Osteoblast (primary cell): Measurements from ENCODE around the gene SLC43A2. TPM values are rescaled to one million over a fixed set of nuclear protein-coding genes. Genes with fewer than 3 reads are reported as not detected.

ENCODE experiments used
- DNase-seq: peaks from one replicate; pipeline ENCODE4 v3.0.0; 2011; ENCODE audit warnings: low spot score, mixed read lengths; ENCODE audit not compliant: insufficient read length; ENCODE audit errors: missing footprints
- H2AFZ ChIP-seq: 2 replicates; pipeline ENCODE4 v1.6.0; 2011; ENCODE audit warnings: mild to moderate bottlenecking, low read length
- H3K27ac ChIP-seq: 2 replicates; pipeline ENCODE4 v1.5.1; 2011; ENCODE audit warnings: mild to moderate bottlenecking, low read depth, low read length, moderate library complexity
- H3K27me3 ChIP-seq: 2 replicates; pipeline ENCODE4 v1.6.0; 2012; ENCODE audit warnings: mild to moderate bottlenecking, control low read depth, inconsistent platforms, low read length, moderate library complexity; ENCODE audit not compliant: insufficient read depth
- H3K36me3 ChIP-seq: 2 replicates; pipeline ENCODE4 v1.5.1; 2011; ENCODE audit warnings: mild to moderate bottlenecking, low read length, control low read depth, moderate library complexity; ENCODE audit not compliant: insufficient read depth
- H3K4me1 ChIP-seq: 2 replicates; pipeline ENCODE4 v1.5.1; 2011; ENCODE audit warnings: mild to moderate bottlenecking, low read length, control low read depth, moderate library complexity; ENCODE audit not compliant: insufficient read depth
- H3K4me2 ChIP-seq: 2 replicates; pipeline ENCODE4 v1.6.0; 2011; ENCODE audit warnings: mild to moderate bottlenecking, low read length; ENCODE audit not compliant: insufficient read depth
- H3K4me3 ChIP-seq: fragments of 200-600 bp; sonication (generic); 3 replicates; pipeline ENCODE4 v1.5.1; 2012; ENCODE audit warnings: mild to moderate bottlenecking, low read length, inconsistent platforms; ENCODE audit not compliant: insufficient read depth
- H3K79me2 ChIP-seq: 2 replicates; pipeline ENCODE4 v1.6.0; 2012; ENCODE audit warnings: mild to moderate bottlenecking, low read length, control low read depth, inconsistent platforms; ENCODE audit not compliant: insufficient read depth
- H3K9me3 ChIP-seq: 2 replicates; pipeline ENCODE4 v1.5.1; 2011; ENCODE audit warnings: low read depth, low read length, control low read depth
- H4K20me1 ChIP-seq: 2 replicates; pipeline ENCODE4 v1.6.0; 2012; ENCODE audit warnings: mild to moderate bottlenecking, low read length, control low read depth; ENCODE audit not compliant: insufficient read depth
- CTCF ChIP-seq: IDR thresholded peaks from 2 replicates; pipeline ENCODE4 v1.5.1; 2011; ENCODE audit warnings: mild to moderate bottlenecking, low read depth, low read length, moderate library complexity; ENCODE audit errors: extremely low read depth
- total RNA-seq: library from RNA; depleted of rRNA; stranded (reverse); fragments of >200 nt; gene quantifications from 2 replicates; pipeline ENCODE4 v1.2.3, GENCODE V29; 2012

SLC43A2 gene
- total RNA-seq, 1 donor: 5.4 TPM

GRCh38 chr17:1611715-1612114 lies 16.9 kb downstream of the SLC43A2 start:
- DNase-seq: peak; percentile 48
- H3K9me3 ChIP-seq: no peaks in the 10 kb centered on the region
- no peak for TF ChIP-seq CTCF
- no peak overlapping the region for H3K27ac ChIP-seq
- no peak overlapping the region for H3K4me2 ChIP-seq
- H3K79me2 ChIP-seq: no peaks in the 10 kb centered on the region
- H3K36me3 ChIP-seq: peaks cover 21% of the 10 kb centered on the region
- no peaks in the 10 kb centered on the region for H4K20me1 ChIP-seq
- H3K27me3 ChIP-seq: no peaks in the 10 kb centered on the region
- no peak overlapping the region for H3K4me3 ChIP-seq
- H3K4me1 ChIP-seq: peaks cover 7% of the 10 kb centered on the region
- no peak overlapping the region for H2AFZ ChIP-seq

- Histone ChIP-seq H3K79me2 (no peaks in the 10 kb centered on the region), H3K4me2 (no peak overlapping the region), H2AFZ (no peak overlapping the region), H4K20me1 (no peaks in the 10 kb centered on the region), H3K27me3 (no peaks in the 10 kb centered on the region), H3K4me3 (no peak overlapping the region), H3K27ac (no peak overlapping the region), H3K9me3 (no peaks in the 10 kb centered on the region), H3K36me3 (peaks cover 10% of the 10 kb centered on the region), H3K4me1 (peaks cover 7% of the 10 kb centered on the region)
- DNase-seq: no peak
- TF ChIP-seq CTCF: no peak
These were observed 20.0 kb downstream of the SLC43A2 start for GRCh38 chr17:1608676-1609075.

GRCh38 chr17:1607971-1608320 lies 20.7 kb downstream of the SLC43A2 start:
- peak; percentile 17 for DNase-seq
- H3K4me3 ChIP-seq: no peak overlapping the region
- H3K9me3 ChIP-seq: no peaks in the 10 kb centered on the region
- no peaks in the 10 kb centered on the region for H3K79me2 ChIP-seq
- peaks cover 7% of the 10 kb centered on the region for H3K36me3 ChIP-seq
- H3K4me2 ChIP-seq: no peak overlapping the region
- no peak for TF ChIP-seq CTCF
- no peak overlapping the region for H2AFZ ChIP-seq
- H4K20me1 ChIP-seq: no peaks in the 10 kb centered on the region
- H3K4me1 ChIP-seq: peaks cover 7% of the 10 kb centered on the region
- no peaks in the 10 kb centered on the region for H3K27me3 ChIP-seq
- H3K27ac ChIP-seq: no peak overlapping the region

- Histone ChIP-seq H3K79me2 (no peaks in the 10 kb centered on the region), H2AFZ (no peak overlapping the region), H4K20me1 (no peaks in the 10 kb centered on the region), H3K4me3 (no peak overlapping the region), H3K4me2 (no peak overlapping the region), H3K9me3 (no peaks in the 10 kb centered on the region), H3K27me3 (no peaks in the 10 kb centered on the region), H3K36me3 (no peaks in the 10 kb centered on the region), H3K27ac (no peak overlapping the region), H3K4me1 (peaks cover 7% of the 10 kb centered on the region)
- no peak for TF ChIP-seq CTCF
- DNase-seq: peak; percentile 45
These were observed 22.2 kb downstream of the SLC43A2 start for GRCh38 chr17:1606352-1606985.
